AG09309 (cell line): ENCODE measurements around the gene ACTR2.
"Not testable (repeated sequence)": the region's sequence is repeated elsewhere in the genome, so short reads cannot be mapped to it uniquely, and the experiment has no call there.

Source experiments
- DNase-seq: peaks from one replicate; pipeline ENCODE4 v3.0.0-alpha.2; 2010; ENCODE audit warnings: low read depth
- H3K4me3 ChIP-seq: 2 replicates; pipeline ENCODE4 v1.5.1; 2011; ENCODE audit warnings: mild to moderate bottlenecking, low read depth, low read length, moderate library complexity; ENCODE audit not compliant: control insufficient read depth
- CTCF ChIP-seq: IDR thresholded peaks from 2 replicates; pipeline ENCODE4 v1.5.1; 2011; ENCODE audit warnings: mild to moderate bottlenecking, low read depth, low read length, inconsistent platforms; ENCODE audit not compliant: insufficient read depth, control insufficient read depth; ENCODE audit errors: missing control alignments

ACTR2 gene

GRCh38 chr2:65227456-65228262, at the start of gene ACTR2:
Gene ACTR2 (plus strand): TSS chr2:65227831. CDS start chr2:65227910, 79 bp downstream.
- peak within 1 kb of the TSS; percentile 62 for H3K4me3 ChIP-seq
- peak; percentile 90 for DNase-seq
- no peak for TF ChIP-seq CTCF

- DNase-seq, result no peak
- TF ChIP-seq CTCF, result no peak
- H3K4me3 ChIP-seq, result no peak overlapping the region
Measured at GRCh38 chr2:65182570-65182969, 45.1 kb upstream of the ACTR2 start.

- DNase-seq, H3K4me3 ChIP-seq: not testable (repeated sequence)
Measured at GRCh38 chr2:65183406-65183805, 44.2 kb upstream of the ACTR2 start.

GRCh38 chr2:65185012-65185411, 42.6 kb upstream of the ACTR2 start:
- DNase-seq, result no peak
- no peak for TF ChIP-seq CTCF
- H3K4me3 ChIP-seq, result no peak overlapping the region

GRCh38 chr2:65186093-65186868, 41.4 kb upstream of the ACTR2 start:
- no peak overlapping the region for H3K4me3 ChIP-seq
- no peak for DNase-seq
- no peak for TF ChIP-seq CTCF

- DNase-seq, result peak; percentile 18
- no peak overlapping the region for H3K4me3 ChIP-seq
- TF ChIP-seq CTCF, result peak; percentile 84
Measured at GRCh38 chr2:65186872-65187851, 40.5 kb upstream of the ACTR2 start.
